Uterus (tissue), 2 donors: ENCODE measurements around the gene PTPRH.

Experiments
- CTCF ChIP-seq, 4 experiments: fragments of 200-600 bp in 2 of 4; fragments of 450-650 bp in 2 of 4; sonication (generic) in 2 of 4; IDR thresholded peaks; one replicate each; pipeline ENCODE4 v1.5.1; 2016 to 2019; ENCODE audit warnings: antibody characterized with exemption in 4 of 4, mild to moderate bottlenecking in 2 of 4, moderate library complexity in 1 of 4
- POLR2A ChIP-seq, 2 donors: fragments of 450-650 bp; IDR thresholded peaks; one replicate each; pipeline ENCODE4 v1.6.1; 2016; ENCODE audit warnings: antibody characterized with exemption in 2 of 2, mild to moderate bottlenecking in 1 of 2, moderate library complexity in 1 of 2

GRCh38 chr19:55141696-55142095 lies 67.6 kb downstream of the PTPRH start:
- TF ChIP-seq CTCF (IDR thresholded peaks at IDR 0.05), result no peak
- TF ChIP-seq POLR2A (IDR thresholded peaks at IDR 0.05), result no peak
